WTC11 (cell line): Measurements from ENCODE around the gene RAB11FIP3. TPM values are rescaled to one million over a fixed set of nuclear protein-coding genes. Genes with fewer than 3 reads are reported as not detected.

Source experiments
- ATAC-seq: fragments of 200-7000 bp; cut with Tn5 transposase; 2 replicates; pipeline ENCODE4 v1.10.0; 2021; ENCODE audit warnings: mild to moderate bottlenecking, moderate library complexity
- CTCF ChIA-PET: fragments of 300-600 bp; sonication (Branson Sonifier 250); formaldehyde crosslinking; loops from one replicate; lab custom pipeline; 2021; ENCODE audit warnings: antibody characterized with exemption; lab: Charles Lee
- POLR2A ChIA-PET: fragments of 350-600 bp; sonication (Branson Sonifier 250); formaldehyde crosslinking; loops from one replicate; lab custom pipeline; 2021; ENCODE audit warnings: antibody characterized with exemption; lab: Charles Lee
- DNase-seq: peaks from one replicate; pipeline ENCODE4 v3.0.0; 2021; ENCODE audit warnings: low spot score
- H3K27ac Mint-ChIP-seq: 2 replicates; pipeline ENCODE4 v1.8.0; 2021; ENCODE audit warnings: mixed read lengths
- H3K27me3 Mint-ChIP-seq: 2 replicates; pipeline ENCODE4 v1.8.0; 2021; ENCODE audit warnings: low read depth, mild to moderate bottlenecking, moderate library complexity, mixed read lengths
- H3K36me3 Mint-ChIP-seq: 2 replicates; pipeline ENCODE4 v1.8.0; 2021; ENCODE audit warnings: mixed read lengths
- H3K4me1 Mint-ChIP-seq: 2 replicates; pipeline ENCODE4 v1.8.0; 2022; ENCODE audit warnings: mixed read lengths
- H3K4me3 Mint-ChIP-seq: 2 replicates; pipeline ENCODE4 v1.8.0; 2021; ENCODE audit warnings: mild to moderate bottlenecking, moderate library complexity, mixed read lengths
- H3K9me3 Mint-ChIP-seq: 2 replicates; pipeline ENCODE4 v1.8.0; 2021; ENCODE audit warnings: mixed read lengths
- AR ChIP-seq: fragments of 250-450 bp; sonication (Bioruptor Pico); IDR thresholded peaks from 2 replicates; pipeline ENCODE4 v1.9.0; 2021; ENCODE audit warnings: mild to moderate bottlenecking
- ATF1 ChIP-seq: sonication (generic); formaldehyde crosslinking; IDR thresholded peaks from 2 replicates; pipeline ENCODE4 v1.8.1; 2023; ENCODE audit warnings: mild to moderate bottlenecking, moderate library complexity, missing genetic modification reagents
- ATF2 ChIP-seq: sonication (generic); formaldehyde crosslinking; IDR thresholded peaks from 2 replicates; pipeline ENCODE4 v1.8.1; 2022; ENCODE audit warnings: low read depth, missing genetic modification reagents, borderline replicate concordance
- CBFB ChIP-seq: sonication (generic); formaldehyde crosslinking; IDR thresholded peaks from 2 replicates; pipeline ENCODE4 v1.8.1; 2022; ENCODE audit warnings: mild to moderate bottlenecking, low read depth, missing genetic modification reagents
- E2F4 ChIP-seq: sonication (generic); formaldehyde crosslinking; IDR thresholded peaks from 2 replicates; pipeline ENCODE4 v1.8.1; 2022; ENCODE audit warnings: low read depth, mild to moderate bottlenecking, moderate library complexity, missing genetic modification reagents, borderline replicate concordance
- ESRRA ChIP-seq: sonication (generic); formaldehyde crosslinking; IDR thresholded peaks from 2 replicates; pipeline ENCODE4 v1.8.1; 2022; ENCODE audit warnings: mild to moderate bottlenecking, missing genetic modification reagents, borderline replicate concordance
- FOXP4 ChIP-seq: sonication (generic); formaldehyde crosslinking; IDR thresholded peaks from 2 replicates; pipeline ENCODE4 v1.8.0; 2022; ENCODE audit warnings: mild to moderate bottlenecking, missing genetic modification reagents
- HMGXB4 ChIP-seq: sonication (generic); formaldehyde crosslinking; IDR thresholded peaks from 2 replicates; pipeline ENCODE4 v1.8.1; 2023; ENCODE audit warnings: mild to moderate bottlenecking, moderate library complexity, missing genetic modification reagents
- IRF1 ChIP-seq: sonication (generic); formaldehyde crosslinking; IDR thresholded peaks from 2 replicates; pipeline ENCODE4 v1.8.0; 2023; ENCODE audit warnings: missing genetic modification reagents
- MAX ChIP-seq: sonication (generic); formaldehyde crosslinking; IDR thresholded peaks from 2 replicates; pipeline ENCODE4 v1.8.0; 2022; ENCODE audit warnings: mild to moderate bottlenecking, missing genetic modification reagents
- RELA ChIP-seq: sonication (generic); formaldehyde crosslinking; IDR thresholded peaks from 2 replicates; pipeline ENCODE4 v1.8.1; 2022; ENCODE audit warnings: missing genetic modification reagents, mild to moderate bottlenecking, borderline replicate concordance
- TP53 ChIP-seq: sonication (generic); formaldehyde crosslinking; IDR thresholded peaks from 2 replicates; pipeline ENCODE4 v1.8.1; 2023; ENCODE audit warnings: mild to moderate bottlenecking, missing genetic modification reagents
- ZNF425 ChIP-seq: fragments of 250-450 bp; sonication (Bioruptor Pico); conservative IDR thresholded peaks from 2 replicates; pipeline ENCODE4 v1.9.0; 2021; ENCODE audit warnings: mild to moderate bottlenecking
- ZNF512 ChIP-seq: sonication (generic); formaldehyde crosslinking; IDR thresholded peaks from 2 replicates; pipeline ENCODE4 v1.8.1; 2022; ENCODE audit warnings: missing genetic modification reagents, borderline replicate concordance
- ZNF532 ChIP-seq: fragments of 250-450 bp; sonication (Bioruptor Pico); IDR thresholded peaks from 2 replicates; pipeline ENCODE4 v1.9.0; 2021; ENCODE audit warnings: mild to moderate bottlenecking, borderline replicate concordance
- total RNA-seq: library from RNA; stranded (reverse); gene quantifications from 3 replicates; pipeline ENCODE4 v1.2.3, GENCODE V29; 2021

The RAB11FIP3 gene
- total RNA-seq, 1 experiment from 2014 or later, result 38.6 TPM

- Mint-ChIP-seq H3K27me3 (no peaks in the 10 kb centered on the region), H3K9me3 (no peaks in the 10 kb centered on the region), H3K4me3 (peak overlapping the region; percentile 79), H3K36me3 (peaks cover 1% of the 10 kb centered on the region), H3K27ac (no peak overlapping the region), H3K4me1 (peaks cover 32% of the 10 kb centered on the region)
- CTCF ChIA-PET, result interaction anchor here (0.7 to 2.6 kb wide), 7 partner anchors 10 to 168 kb away, joined by 3 to 13 read pairs (median 5); partner anchors contain the start of gene AXIN1
- DNase-seq (peak; percentile 53), ATAC-seq (no peak)
- POLR2A ChIA-PET, result interaction anchor here (0.8 to 1.3 kb wide), 2 partner anchors 19 to 198 kb away, joined by 3 read pairs; no protein-coding TSS in a partner anchor
- TF ChIP-seq IRF1 (CRISPR knock-in tag) (no peak), TP53 (CRISPR knock-in tag) (peak; percentile 15; the same call in 1 of the 2 replicates), CBFB (no peak), ZNF425 (CRISPR knock-in tag) (no peak), FOXP4 (CRISPR knock-in tag) (no peak), ESRRA (no peak), MAX (0 out of 2 replicates have a peak, but pooled peaks have one; percentile 19), HMGXB4 (CRISPR knock-in tag) (peak; percentile 53; the same call in 1 of the 2 replicates), AR (no peak), E2F4 (0 out of 2 replicates have a peak, but pooled peaks have one; percentile 49), ZNF512 (CRISPR knock-in tag) (no peak), ATF1 (CRISPR knock-in tag) (no peak), ATF2 (CRISPR knock-in tag) (no peak), RELA (CRISPR knock-in tag) (no peak), ZNF532 (no peak)
Measured at GRCh38 chr16:381012-381788, 44.2 kb upstream of the RAB11FIP3 start.
